ENCODE results near the gene ASCC1. TPM values are rescaled to one million over a fixed set of nuclear protein-coding genes. Genes with fewer than 3 reads are reported as not detected.

ASCC1 gene
- total RNA-seq, 1 donor from 2014 or later, result 38.5 TPM

- Histone ChIP-seq H3K4me1 (peaks cover 3% of the 10 kb centered on the region), H3K27ac (no peak overlapping the region), H3K4me3 (no peak overlapping the region), H3K27me3 (no peaks in the 10 kb centered on the region), H3K9me3 (no peaks in the 10 kb centered on the region), H3K36me3 (no peaks in the 10 kb centered on the region)
- DNase-seq (ENCODE audit: extremely low spot score in 2 of 2), result no peak
- TF ChIP-seq POLR2AphosphoS5 (IDR thresholded peaks at IDR 0.05; ENCODE audit: insufficient read depth in 1 of 2, low read depth in 1 of 2) (peak in 1 of 2 donors; percentile 37), POLR2A (IDR thresholded peaks at IDR 0.05) (no peak)
- intact Hi-C loops (cut with DNase I), result no loop called here
These were observed 44.9 kb downstream of the ASCC1 start for GRCh38 chr10:72171175-72171630.

DNA sequence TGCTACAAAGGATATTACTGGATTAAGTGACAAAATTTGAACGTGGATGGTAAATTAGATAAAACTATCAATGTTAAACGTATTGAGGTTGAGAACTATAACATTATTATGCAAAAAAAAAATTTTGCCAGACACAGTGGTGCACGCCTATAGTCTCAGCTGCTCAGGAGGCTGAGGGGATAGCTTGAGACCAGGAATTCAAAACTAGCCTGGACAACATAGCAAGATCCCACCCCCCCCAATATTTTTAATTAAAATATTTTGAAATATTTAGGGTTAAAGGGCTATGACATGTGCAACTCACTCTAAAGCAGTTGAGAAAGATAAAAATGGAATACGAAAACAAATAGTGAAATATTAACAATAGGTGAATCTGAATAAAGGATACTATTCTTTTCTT is 45.3 kb downstream of the ASCC1 start:
- no peak overlapping the region for H3K27ac ChIP-seq
- no peak for DNase-seq (ENCODE audit: extremely low spot score in 2 of 2)
- TF ChIP-seq, protein P1, sequence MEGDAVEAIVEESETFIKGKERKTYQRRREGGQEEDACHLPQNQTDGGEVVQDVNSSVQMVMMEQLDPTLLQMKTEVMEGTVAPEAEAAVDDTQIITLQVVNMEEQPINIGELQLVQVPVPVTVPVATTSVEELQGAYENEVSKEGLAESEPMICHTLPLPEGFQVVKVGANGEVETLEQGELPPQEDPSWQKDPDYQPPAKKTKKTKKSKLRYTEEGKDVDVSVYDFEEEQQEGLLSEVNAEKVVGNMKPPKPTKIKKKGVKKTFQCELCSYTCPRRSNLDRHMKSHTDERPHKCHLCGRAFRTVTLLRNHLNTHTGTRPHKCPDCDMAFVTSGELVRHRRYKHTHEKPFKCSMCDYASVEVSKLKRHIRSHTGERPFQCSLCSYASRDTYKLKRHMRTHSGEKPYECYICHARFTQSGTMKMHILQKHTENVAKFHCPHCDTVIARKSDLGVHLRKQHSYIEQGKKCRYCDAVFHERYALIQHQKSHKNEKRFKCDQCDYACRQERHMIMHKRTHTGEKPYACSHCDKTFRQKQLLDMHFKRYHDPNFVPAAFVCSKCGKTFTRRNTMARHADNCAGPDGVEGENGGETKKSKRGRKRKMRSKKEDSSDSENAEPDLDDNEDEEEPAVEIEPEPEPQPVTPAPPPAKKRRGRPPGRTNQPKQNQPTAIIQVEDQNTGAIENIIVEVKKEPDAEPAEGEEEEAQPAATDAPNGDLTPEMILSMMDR (IDR thresholded peaks at IDR 0.05), result no peak
- TF ChIP-seq POLR2A (IDR thresholded peaks at IDR 0.05) (no peak), POLR2AphosphoS5 (IDR thresholded peaks at IDR 0.05; ENCODE audit: insufficient read depth in 1 of 2, low read depth in 1 of 2) (no peak)

DNA sequence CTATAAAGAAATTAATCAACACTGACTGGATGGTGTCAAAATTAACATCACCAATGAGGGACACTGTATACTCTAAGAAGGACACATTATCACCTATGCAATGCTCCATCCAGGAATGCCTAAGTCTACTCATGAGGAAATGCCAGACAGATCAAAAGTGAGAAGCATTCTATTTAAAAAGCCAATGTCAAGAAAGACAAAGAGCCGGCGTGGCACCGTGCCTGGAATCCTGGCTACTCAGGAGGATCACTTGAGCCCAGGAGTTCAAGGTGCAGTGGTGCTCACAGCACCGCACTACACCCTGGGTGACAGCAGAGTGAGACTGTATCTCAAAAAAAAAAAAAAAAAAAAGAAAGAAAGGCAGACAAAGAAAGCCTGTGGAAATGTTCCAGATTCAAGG is 45.8 kb downstream of the ASCC1 start:
- intact Hi-C loops (cut with DNase I), result no loop called here
- Histone ChIP-seq H3K9me3 (no peaks in the 10 kb centered on the region), H3K36me3 (no peaks in the 10 kb centered on the region), H3K27ac (no peak overlapping the region), H3K4me1 (peaks cover 3% of the 10 kb centered on the region), H3K4me3 (no peak overlapping the region), H3K27me3 (no peaks in the 10 kb centered on the region)
- no peak for DNase-seq (ENCODE audit: extremely low spot score in 2 of 2)
- TF ChIP-seq POLR2A (IDR thresholded peaks at IDR 0.05), result no peak
- TF ChIP-seq, protein P1 (IDR thresholded peaks at IDR 0.05), result no peak
- TF ChIP-seq POLR2AphosphoS5 (IDR thresholded peaks at IDR 0.05; ENCODE audit: insufficient read depth in 1 of 2, low read depth in 1 of 2), result no peak

More for the DNA sequence above, 45.3 kb downstream of the ASCC1 start:
- H3K36me3 ChIP-seq, result no peaks in the 10 kb centered on the region
- no peaks in the 10 kb centered on the region for H3K27me3 ChIP-seq
- no peak overlapping the region for H3K4me3 ChIP-seq
- no peaks in the 10 kb centered on the region for H3K9me3 ChIP-seq
- intact Hi-C loops (cut with DNase I), result no loop called here
- peaks cover 3% of the 10 kb centered on the region for H3K4me1 ChIP-seq

DNA sequence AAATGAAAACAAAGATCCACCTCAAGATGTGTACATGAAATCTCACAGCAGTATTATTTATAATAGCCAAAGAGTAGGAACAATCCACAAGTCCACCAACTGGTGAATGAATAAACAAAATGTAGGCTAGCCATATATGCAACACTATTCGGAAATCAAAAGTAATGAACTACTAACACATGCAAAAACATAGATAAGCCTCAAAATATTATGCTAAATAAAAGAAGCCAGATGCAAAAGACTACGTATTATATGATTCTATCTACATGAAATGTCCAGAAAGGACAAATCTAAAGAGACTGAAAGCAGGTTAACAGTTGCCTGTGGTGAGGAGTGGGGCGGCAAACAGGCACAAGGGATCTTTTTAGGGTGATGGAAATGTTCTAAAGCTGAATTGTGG is 49.0 kb downstream of the ASCC1 start:
- TF ChIP-seq POLR2AphosphoS5 (IDR thresholded peaks at IDR 0.05; ENCODE audit: insufficient read depth in 1 of 2, low read depth in 1 of 2) (no peak), POLR2A (IDR thresholded peaks at IDR 0.05) (no peak)
- TF ChIP-seq, protein P1 (IDR thresholded peaks at IDR 0.05), result no peak

DNA sequence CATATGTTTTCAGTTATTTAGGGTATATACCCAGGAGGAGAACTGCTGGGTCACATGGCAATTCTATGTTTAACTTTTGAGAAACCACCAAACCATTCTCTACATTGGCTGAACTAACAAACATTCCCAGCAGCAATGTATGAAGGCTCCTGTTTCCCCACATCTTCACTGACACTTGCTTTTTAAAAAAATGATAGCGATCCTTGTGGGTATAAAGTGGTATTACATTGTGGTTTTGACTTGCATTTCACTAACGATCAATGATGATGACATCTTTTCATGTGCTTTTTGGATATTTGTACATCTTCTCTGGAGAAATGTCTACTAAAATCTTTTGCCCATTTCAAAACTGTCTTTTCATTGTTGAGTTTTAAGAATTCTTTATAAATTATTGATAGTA is 51.5 kb downstream of the ASCC1 start:
- intact Hi-C loops (cut with DNase I), result no loop called here
- H3K9me3 ChIP-seq, result no peaks in the 10 kb centered on the region
- H3K4me3 ChIP-seq, result no peak overlapping the region
- TF ChIP-seq, protein P1 (IDR thresholded peaks at IDR 0.05), result no peak
- TF ChIP-seq POLR2AphosphoS5 (IDR thresholded peaks at IDR 0.05; ENCODE audit: insufficient read depth in 1 of 2, low read depth in 1 of 2) (no peak), POLR2A (IDR thresholded peaks at IDR 0.05) (no peak)
- peaks cover 0 to 6% of the 10 kb centered on the region in 2 donors for H3K36me3 ChIP-seq
- H3K27ac ChIP-seq, result no peak overlapping the region
- H3K4me1 ChIP-seq, result no peaks in the 10 kb centered on the region
- no peaks in the 10 kb centered on the region for H3K27me3 ChIP-seq
- DNase-seq (ENCODE audit: extremely low spot score in 2 of 2), result no peak

More for the DNA sequence above, 49.0 kb downstream of the ASCC1 start:
- no peak overlapping the region for H3K4me3 ChIP-seq
- intact Hi-C loops (cut with DNase I), result no loop called here
- no peak for DNase-seq (ENCODE audit: extremely low spot score in 2 of 2)
- no peak overlapping the region for H3K27ac ChIP-seq
- H3K27me3 ChIP-seq, result no peaks in the 10 kb centered on the region
- H3K4me1 ChIP-seq, result no peaks in the 10 kb centered on the region
- no peaks in the 10 kb centered on the region for H3K9me3 ChIP-seq
- H3K36me3 ChIP-seq, result no peaks in the 10 kb centered on the region
